ENCODE data around the gene DDX47. TPM values are rescaled to one million over a fixed set of nuclear protein-coding genes. Genes with fewer than 3 reads are reported as not detected.

The DDX47 gene
- total and polyA plus RNA-seq, 9 of the 15 experiments (the other 6 are each of a cell fraction or from before 2014, with no cell fraction given): 39.4 to 186 (median 64.4) TPM

DNA sequence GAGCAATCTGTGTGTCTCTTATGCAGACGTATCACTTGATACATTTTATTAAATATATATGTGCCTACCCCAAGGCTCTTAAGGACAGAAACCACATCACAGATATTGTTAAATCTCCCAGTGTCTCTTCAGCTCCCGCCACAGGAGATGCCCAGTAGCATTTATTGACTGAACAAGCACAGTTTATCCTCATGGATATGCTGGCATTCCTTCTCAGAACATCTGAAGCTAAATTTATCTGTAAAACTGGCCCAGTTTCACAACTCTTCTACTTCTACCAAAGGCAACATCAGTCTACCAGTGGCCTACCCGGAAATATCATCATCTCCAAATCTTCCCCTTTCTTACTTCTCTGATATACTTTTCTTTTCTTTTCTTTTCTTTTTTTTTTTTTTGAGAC is 17.0 kb upstream of the DDX47 start:
- FAIRE-seq (no peak), ATAC-seq (no peak), DNase-seq (ENCODE audit: extremely low read depth in 1 of 4, low spot score in 3 of 4) (no peak)
- Histone ChIP-seq H3K36me3 (ENCODE audit: control insufficient read depth, insufficient read depth, low read length) (no peaks in the 10 kb centered on the region), H3K79me2 (ENCODE audit: control insufficient read depth, insufficient read depth, low read length) (no peaks in the 10 kb centered on the region), H3K9me3 (replicated peaks; ENCODE audit: control insufficient read depth, insufficient read depth, low read depth, low read length) (no peaks in the 10 kb centered on the region), H4K20me1 (replicated peaks; ENCODE audit: control insufficient read depth, insufficient read depth, low read length) (no peaks in the 10 kb centered on the region), H2AFZ (ENCODE audit: low read depth, low read length) (no peak overlapping the region), H3K4me3 (no peak overlapping the region), H3K27ac (ENCODE audit: extremely low read depth, low read depth, low read length) (no peak overlapping the region), H3K27me3 (ENCODE audit: control insufficient read depth in 2 of 2, insufficient read depth in 2 of 2, low read length in 2 of 2) (no peaks in the 10 kb centered on the region), H3K4me2 (ENCODE audit: insufficient read depth, low read length) (no peak overlapping the region), H3K9ac (ENCODE audit: insufficient read depth in 1 of 2, low read depth in 2 of 2, low read length in 2 of 2) (no peak overlapping the region), H3K9me1 (ENCODE audit: control insufficient read depth, insufficient read depth, low read length) (no peaks in the 10 kb centered on the region), H3K4me1 (replicated peaks in 1 of 2; ENCODE audit: control insufficient read depth in 2 of 2, insufficient read depth in 2 of 2, low read length in 2 of 2) (peaks cover 7 to 24% of the 10 kb centered on the region in 2 experiments; a peak in 4 of 5 replicates)
- WGBS (ENCODE audit: insufficient coverage, low coverage, missing lambda C conversion rate): 61% methylated on average over 3 of the region's 3 CpGs
- no TSS peak for BruUV-seq (replicated peaks)
- no peak for TF ChIP-seq NR1H2 (CRISPR knock-in tag; IDR thresholded peaks at IDR 0.05)
- TF ChIP-seq, protein P1, sequence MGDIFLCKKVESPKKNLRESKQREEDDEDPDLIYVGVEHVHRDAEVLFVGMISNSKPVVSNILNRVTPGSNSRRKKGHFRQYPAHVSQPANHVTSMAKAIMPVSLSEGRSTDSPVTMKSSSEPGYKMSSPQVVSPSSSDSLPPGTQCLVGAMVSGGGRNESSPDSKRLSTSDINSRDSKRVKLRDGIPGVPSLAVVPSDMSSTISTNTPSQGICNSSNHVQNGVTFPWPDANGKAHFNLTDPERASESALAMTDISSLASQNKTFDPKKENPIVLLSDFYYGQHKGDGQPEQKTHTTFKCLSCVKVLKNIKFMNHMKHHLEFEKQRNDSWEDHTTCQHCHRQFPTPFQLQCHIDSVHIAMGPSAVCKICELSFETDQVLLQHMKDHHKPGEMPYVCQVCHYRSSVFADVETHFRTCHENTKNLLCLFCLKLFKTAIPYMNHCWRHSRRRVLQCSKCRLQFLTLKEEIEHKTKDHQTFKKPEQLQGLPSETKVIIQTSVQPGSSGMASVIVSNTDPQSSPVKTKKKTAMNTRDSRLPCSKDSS (IDR thresholded peaks at IDR 0.05; ENCODE audit: low read depth, partially characterized antibody): no peak
- no peak for TF ChIP-seq MYNN (IDR thresholded peaks at IDR 0.05)
- TF ChIP-seq MYNN (CRISPR knock-in tag; IDR thresholded peaks at IDR 0.05): no peak
- no peak for TF ChIP-seq XRCC3 (IDR thresholded peaks at IDR 0.05)
- TF ChIP-seq FUS (optimal IDR thresholded peaks at IDR 0.05; ENCODE audit: low read depth, low read length): no peak
- TF ChIP-seq CSDE1 (IDR thresholded peaks at IDR 0.05): no peak
- TF ChIP-seq PHF20 (IDR thresholded peaks at IDR 0.05; ENCODE audit: partially characterized antibody): no peak
- no peak for TF ChIP-seq ESRRA (IDR thresholded peaks at IDR 0.05; ENCODE audit: borderline replicate concordance, low read depth)
- no peak for TF ChIP-seq ZKSCAN8 (CRISPR knock-in tag; IDR thresholded peaks at IDR 0.05)
- TF ChIP-seq, protein P2, sequence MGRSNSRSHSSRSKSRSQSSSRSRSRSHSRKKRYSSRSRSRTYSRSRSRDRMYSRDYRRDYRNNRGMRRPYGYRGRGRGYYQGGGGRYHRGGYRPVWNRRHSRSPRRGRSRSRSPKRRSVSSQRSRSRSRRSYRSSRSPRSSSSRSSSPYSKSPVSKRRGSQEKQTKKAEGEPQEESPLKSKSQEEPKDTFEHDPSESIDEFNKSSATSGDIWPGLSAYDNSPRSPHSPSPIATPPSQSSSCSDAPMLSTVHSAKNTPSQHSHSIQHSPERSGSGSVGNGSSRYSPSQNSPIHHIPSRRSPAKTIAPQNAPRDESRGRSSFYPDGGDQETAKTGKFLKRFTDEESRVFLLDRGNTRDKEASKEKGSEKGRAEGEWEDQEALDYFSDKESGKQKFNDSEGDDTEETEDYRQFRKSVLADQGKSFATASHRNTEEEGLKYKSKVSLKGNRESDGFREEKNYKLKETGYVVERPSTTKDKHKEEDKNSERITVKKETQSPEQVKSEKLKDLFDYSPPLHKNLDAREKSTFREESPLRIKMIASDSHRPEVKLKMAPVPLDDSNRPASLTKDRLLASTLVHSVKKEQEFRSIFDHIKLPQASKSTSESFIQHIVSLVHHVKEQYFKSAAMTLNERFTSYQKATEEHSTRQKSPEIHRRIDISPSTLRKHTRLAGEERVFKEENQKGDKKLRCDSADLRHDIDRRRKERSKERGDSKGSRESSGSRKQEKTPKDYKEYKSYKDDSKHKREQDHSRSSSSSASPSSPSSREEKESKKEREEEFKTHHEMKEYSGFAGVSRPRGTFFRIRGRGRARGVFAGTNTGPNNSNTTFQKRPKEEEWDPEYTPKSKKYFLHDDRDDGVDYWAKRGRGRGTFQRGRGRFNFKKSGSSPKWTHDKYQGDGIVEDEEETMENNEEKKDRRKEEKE (IDR thresholded peaks at IDR 0.05; ENCODE audit: borderline replicate concordance in 1 of 2, control insufficient read depth in 1 of 2, low read depth in 2 of 2, low read length in 1 of 2): no peak
- TF ChIP-seq, protein P3, sequence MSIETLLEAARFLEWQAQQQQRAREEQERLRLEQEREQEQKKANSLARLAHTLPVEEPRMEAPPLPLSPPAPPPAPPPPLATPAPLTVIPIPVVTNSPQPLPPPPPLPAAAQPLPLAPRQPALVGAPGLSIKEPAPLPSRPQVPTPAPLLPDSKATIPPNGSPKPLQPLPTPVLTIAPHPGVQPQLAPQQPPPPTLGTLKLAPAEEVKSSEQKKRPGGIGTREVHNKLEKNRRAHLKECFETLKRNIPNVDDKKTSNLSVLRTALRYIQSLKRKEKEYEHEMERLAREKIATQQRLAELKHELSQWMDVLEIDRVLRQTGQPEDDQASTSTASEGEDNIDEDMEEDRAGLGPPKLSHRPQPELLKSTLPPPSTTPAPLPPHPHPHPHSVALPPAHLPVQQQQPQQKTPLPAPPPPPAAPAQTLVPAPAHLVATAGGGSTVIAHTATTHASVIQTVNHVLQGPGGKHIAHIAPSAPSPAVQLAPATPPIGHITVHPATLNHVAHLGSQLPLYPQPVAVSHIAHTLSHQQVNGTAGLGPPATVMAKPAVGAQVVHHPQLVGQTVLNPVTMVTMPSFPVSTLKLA (conservative IDR thresholded peaks at IDR 0.05): no peak
- no peak for TF ChIP-seq MXI1 (IDR thresholded peaks at IDR 0.05; ENCODE audit: low read depth, low read length)
- no peak for TF ChIP-seq RBM14 (IDR thresholded peaks at IDR 0.05; ENCODE audit: borderline replicate concordance, insufficient read depth, low read depth, low read length)
- CTCF ChIA-PET (ENCODE audit: low intra/inter-chr PET ratio): no interaction called here
- intact Hi-C loops (cut with micrococcal nuclease) (no loop called here), in situ Hi-C loops (cut with MboI) (no loop called here)
- POLR2A ChIA-PET: no interaction called here
